Measurements from ENCODE around the gene C5orf47.

DNA sequence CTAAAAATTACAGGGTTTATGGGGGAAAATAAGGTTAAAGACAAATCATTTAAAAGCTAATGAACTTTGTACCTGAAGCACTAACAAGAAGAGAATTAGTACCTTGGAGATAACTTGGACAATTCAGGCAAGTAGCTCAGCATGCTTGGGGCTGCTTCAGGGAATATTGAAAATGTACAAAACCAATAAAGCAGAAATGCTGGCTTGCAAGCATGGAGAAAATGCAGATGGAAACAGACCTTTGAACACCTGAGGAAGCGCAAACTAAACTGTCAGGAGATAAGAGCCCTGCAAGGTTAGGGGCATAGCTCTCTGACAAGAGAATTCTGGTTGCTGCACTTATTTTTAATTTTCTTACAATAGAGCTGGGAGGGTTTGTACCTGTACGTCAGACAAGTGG, 42.6 kb upstream of the C5orf47 start:
- TF ChIP-seq, protein P1, sequence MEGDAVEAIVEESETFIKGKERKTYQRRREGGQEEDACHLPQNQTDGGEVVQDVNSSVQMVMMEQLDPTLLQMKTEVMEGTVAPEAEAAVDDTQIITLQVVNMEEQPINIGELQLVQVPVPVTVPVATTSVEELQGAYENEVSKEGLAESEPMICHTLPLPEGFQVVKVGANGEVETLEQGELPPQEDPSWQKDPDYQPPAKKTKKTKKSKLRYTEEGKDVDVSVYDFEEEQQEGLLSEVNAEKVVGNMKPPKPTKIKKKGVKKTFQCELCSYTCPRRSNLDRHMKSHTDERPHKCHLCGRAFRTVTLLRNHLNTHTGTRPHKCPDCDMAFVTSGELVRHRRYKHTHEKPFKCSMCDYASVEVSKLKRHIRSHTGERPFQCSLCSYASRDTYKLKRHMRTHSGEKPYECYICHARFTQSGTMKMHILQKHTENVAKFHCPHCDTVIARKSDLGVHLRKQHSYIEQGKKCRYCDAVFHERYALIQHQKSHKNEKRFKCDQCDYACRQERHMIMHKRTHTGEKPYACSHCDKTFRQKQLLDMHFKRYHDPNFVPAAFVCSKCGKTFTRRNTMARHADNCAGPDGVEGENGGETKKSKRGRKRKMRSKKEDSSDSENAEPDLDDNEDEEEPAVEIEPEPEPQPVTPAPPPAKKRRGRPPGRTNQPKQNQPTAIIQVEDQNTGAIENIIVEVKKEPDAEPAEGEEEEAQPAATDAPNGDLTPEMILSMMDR (conservative IDR thresholded peaks at IDR 0.05; ENCODE audit: low read depth, low read length), result no peak
- TF ChIP-seq POLR2A (IDR thresholded peaks at IDR 0.05; ENCODE audit: low read depth, low read length) (no peak), RFX5 (IDR thresholded peaks at IDR 0.05; ENCODE audit: low read depth, low read length) (no peak), CEBPB (IDR thresholded peaks at IDR 0.05; ENCODE audit: low read depth, low read length) (no peak), FOS (IDR thresholded peaks at IDR 0.05; ENCODE audit: low read depth, low read length) (no peak), RCOR1 (IDR thresholded peaks at IDR 0.05; ENCODE audit: insufficient replicate concordance, low read length) (no peak), RAD21 (IDR thresholded peaks at IDR 0.05; ENCODE audit: low read length) (no peak), CHD1 (IDR thresholded peaks at IDR 0.05; ENCODE audit: low read depth, low read length) (no peak), MAFK (IDR thresholded peaks at IDR 0.05; ENCODE audit: low read depth, low read length) (no peak), BHLHE40 (IDR thresholded peaks at IDR 0.05; ENCODE audit: low read depth, low read length) (no peak), SMC3 (IDR thresholded peaks at IDR 0.05; ENCODE audit: low read depth, low read length) (no peak), MXI1 (IDR thresholded peaks at IDR 0.05; ENCODE audit: borderline replicate concordance, low read depth, low read length) (no peak)
- TF ChIP-seq, protein P2, sequence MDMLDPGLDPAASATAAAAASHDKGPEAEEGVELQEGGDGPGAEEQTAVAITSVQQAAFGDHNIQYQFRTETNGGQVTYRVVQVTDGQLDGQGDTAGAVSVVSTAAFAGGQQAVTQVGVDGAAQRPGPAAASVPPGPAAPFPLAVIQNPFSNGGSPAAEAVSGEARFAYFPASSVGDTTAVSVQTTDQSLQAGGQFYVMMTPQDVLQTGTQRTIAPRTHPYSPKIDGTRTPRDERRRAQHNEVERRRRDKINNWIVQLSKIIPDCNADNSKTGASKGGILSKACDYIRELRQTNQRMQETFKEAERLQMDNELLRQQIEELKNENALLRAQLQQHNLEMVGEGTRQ (IDR thresholded peaks at IDR 0.05; ENCODE audit: low read depth, low read length), result no peak

Data from IMR-90 (cell line).